ENCODE results near the gene CLDN3.

GRCh38 chr7:73740771-73741170 lies 29.3 kb downstream of the CLDN3 start:
- TF ChIP-seq CTCF (IDR thresholded peaks at IDR 0.05) (no peak), POLR2A (IDR thresholded peaks at IDR 0.05) (no peak)

All from sigmoid colon (tissue), 3 donors.